HFF-Myc (cell line): ENCODE data around the gene PHYKPL.

ENCODE experiments used
- DNase-seq: peaks from one replicate; pipeline ENCODE4 v3.0.0-alpha.2; 2011; ENCODE audit warnings: low read depth; ENCODE audit errors: extremely low read depth
- H3K4me3 ChIP-seq: replicated peaks from 2 replicates; pipeline ENCODE4 v1.5.1; 2011; ENCODE audit warnings: low read depth, mild to moderate bottlenecking, control low read depth, low read length
- TF ChIP-seq, protein P1 (sequence below): IDR thresholded peaks from 2 replicates; pipeline ENCODE4 v1.5.1; 2012; ENCODE audit warnings: mild to moderate bottlenecking, low read depth, low read length, control low read depth; ENCODE audit errors: missing control alignments

Gene PHYKPL

DNA sequence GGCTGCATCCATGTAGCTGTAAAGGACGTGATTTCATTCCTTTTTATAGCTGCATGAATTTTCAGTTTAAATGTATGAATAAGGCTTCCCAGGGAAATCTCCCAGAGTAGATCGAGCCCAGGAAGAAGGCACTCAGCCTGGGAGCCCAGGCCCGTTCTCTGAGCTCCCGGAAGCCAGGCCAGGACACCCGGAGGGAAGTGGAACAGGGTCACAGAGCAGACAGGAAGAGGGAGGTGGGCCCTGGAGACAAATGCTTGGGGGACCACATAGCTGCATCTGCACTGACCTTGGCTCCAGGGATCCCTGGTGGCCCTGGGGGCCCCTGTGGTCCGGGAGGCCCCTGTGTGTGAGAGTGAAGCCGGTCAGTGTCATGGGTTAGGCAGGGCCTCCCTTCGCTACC lies 19.7 kb upstream of the PHYKPL start:
- no peak for DNase-seq
- no peak overlapping the region for H3K4me3 ChIP-seq
- TF ChIP-seq, protein P1, sequence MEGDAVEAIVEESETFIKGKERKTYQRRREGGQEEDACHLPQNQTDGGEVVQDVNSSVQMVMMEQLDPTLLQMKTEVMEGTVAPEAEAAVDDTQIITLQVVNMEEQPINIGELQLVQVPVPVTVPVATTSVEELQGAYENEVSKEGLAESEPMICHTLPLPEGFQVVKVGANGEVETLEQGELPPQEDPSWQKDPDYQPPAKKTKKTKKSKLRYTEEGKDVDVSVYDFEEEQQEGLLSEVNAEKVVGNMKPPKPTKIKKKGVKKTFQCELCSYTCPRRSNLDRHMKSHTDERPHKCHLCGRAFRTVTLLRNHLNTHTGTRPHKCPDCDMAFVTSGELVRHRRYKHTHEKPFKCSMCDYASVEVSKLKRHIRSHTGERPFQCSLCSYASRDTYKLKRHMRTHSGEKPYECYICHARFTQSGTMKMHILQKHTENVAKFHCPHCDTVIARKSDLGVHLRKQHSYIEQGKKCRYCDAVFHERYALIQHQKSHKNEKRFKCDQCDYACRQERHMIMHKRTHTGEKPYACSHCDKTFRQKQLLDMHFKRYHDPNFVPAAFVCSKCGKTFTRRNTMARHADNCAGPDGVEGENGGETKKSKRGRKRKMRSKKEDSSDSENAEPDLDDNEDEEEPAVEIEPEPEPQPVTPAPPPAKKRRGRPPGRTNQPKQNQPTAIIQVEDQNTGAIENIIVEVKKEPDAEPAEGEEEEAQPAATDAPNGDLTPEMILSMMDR: no peak

DNA sequence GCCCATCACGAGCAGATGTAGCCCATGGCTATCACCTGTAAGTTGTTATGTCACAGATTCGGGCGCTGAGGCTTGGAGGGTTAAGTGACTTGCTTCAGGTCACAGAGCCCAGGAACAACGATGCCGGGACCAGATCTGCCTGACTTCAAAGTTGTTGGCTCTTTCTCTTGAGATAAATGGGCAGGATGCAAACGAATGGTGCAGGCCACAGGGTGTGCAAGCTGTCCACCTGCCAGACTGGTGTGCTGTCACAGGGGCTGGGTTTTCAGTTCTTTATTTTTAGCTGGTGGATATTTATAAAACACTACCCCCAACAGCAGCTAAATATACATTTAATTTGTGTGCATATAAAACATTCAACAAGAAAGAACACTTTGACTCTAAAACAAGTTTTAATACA lies 17.7 kb upstream of the PHYKPL start:
- TF ChIP-seq, protein P1: no peak

DNA sequence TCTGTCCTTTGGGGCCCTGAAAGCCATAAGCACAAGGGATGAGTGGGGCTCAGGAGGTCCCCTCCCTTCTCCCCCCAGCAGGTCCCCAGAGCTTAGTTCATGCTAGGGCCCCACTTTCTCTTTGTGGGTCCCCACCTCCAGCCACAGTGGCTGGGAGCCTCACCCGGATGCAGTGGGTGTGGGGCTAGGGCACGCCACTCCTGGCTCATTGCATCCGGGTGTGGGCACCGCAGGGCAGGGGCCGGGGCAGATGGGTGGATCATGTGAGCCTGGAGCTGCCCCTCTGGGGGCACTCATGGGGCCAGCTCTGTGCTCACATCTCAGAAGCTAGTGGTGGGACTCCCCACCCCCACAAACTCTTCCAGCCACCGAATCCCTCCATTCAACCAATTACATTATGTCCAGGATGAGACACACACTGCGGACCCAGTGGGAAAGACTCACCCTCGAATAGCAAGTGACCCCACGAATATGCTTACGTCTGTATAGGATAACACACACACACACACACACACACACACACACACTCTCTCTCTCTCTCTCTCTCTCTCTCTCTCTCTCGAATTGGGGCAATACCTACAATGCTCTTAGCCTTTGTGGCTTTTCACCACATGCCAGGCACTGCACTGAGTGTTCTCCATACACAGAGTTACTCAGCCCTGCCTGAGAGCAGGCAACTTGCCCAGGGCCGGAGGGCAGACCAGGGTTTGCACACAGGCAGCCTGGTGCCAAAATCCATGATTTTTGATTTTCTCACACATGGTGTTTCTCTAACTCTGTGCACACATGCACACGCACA lies 16.8 kb upstream of the PHYKPL start:
- DNase-seq: no peak
- no peak overlapping the region for H3K4me3 ChIP-seq
- TF ChIP-seq, protein P1: no peak

More for the DNA sequence above, 17.7 kb upstream of the PHYKPL start:
- no peak overlapping the region for H3K4me3 ChIP-seq
- DNase-seq: no peak

DNA sequence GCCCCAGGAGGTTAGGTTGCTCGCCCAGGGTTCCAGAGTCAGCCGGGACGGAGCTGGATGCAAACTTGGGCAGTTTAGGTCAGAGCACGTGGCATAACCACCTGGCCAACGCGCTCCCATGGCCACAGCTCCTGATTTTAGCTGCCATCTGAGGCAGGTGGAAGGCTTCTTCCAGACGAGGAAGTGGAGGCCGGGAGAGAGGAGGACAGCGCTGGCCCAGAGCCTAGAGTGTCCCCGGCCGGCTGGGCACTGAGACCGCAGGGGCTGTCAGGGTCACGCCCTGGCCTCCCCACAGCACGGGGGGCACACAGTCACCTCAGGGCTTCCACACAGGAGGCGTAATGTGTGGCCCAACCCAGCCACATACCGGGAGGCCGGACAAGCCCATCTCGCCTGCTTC lies 16.1 kb upstream of the PHYKPL start:
- TF ChIP-seq, protein P1: no peak

DNA sequence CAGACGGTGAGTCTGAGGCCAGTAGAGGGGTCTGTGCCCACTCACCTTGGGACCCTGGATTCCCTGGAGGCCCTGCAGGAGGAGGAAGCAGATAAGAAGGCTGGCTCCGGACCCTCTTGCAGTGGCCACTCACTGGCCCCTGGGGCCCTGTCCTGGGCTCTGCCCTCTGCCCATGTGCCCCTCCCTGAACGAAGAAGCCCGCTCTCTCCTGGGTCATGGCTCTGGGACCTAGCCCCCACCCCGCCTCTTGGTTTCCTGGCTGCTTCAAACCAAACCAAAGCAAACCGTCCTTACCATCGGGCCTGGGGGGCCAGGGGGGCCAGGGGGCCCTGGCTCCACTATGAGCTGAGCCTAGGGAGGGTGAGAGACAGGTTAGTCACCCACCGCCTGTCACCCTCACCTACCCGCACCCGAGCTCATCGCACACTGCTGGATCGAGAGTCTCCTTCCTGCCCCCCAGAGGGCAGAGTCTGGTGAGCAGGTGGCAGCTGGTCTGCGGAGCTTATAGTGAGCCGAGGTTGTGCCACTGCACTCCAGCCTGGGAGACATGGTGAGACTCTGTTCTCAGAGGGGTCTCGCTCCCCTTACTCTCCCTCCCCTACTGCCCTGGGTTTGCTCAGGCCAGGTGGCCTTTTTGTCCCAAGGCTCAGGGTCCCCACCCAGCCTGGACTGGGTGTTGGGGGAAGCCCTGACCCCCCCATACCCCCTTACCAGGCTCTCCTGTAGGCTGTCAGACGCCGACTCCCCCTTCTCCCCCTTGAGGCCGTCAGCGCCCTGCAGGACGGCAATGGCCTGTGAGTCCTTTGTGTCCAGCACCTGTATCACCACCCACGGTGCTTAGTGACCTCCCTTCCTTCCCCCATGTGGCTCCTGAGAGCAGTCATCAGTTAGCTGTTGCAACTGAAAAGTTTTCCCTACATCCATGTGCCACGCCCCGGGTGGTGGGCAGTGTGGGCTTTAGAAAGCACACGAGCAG lies 15.2 kb upstream of the PHYKPL start:
- H3K4me3 ChIP-seq: no peak overlapping the region
- TF ChIP-seq, protein P1: no peak
- no peak for DNase-seq

More for the DNA sequence above, 16.1 kb upstream of the PHYKPL start:
- no peak for DNase-seq
- no peak overlapping the region for H3K4me3 ChIP-seq

DNA sequence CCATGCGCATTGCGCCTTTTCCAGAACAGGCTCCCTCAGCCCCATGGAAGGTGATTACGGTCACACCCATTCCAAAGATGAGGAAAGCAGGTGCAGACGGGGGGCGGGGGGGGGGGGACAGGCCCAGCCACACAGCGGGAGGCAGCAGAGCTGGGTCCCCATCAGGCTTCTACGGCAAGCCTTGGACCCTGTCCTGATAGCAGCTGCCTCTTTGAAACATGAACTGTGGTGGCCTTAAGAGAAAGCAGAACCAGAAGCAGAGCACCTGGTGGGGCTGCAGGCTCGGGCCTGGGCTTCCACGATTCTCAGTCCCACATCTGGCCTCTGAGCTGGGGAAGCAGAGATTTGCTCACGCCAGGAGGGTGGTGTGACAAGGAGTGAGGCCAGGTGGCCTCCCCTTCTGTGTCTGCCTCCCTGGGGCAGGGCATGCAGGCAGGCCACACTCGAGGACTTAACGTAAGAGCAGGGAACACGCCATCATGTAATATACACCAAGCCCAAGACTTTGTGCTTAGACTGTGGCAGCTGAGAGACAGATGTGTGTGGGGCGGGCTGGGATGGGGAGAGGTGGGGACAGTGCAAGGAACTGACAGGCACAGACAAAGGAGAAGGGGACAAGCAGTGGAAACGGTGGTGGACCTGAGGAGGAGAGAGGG lies 14.2 kb upstream of the PHYKPL start:
- TF ChIP-seq, protein P1: no peak
- DNase-seq: no peak

More for the DNA sequence above, 14.2 kb upstream of the PHYKPL start:
- no peak overlapping the region for H3K4me3 ChIP-seq
